CD14-positive monocyte (primary cell): ENCODE results near the gene TMEM132E. TPM values are rescaled to one million over a fixed set of nuclear protein-coding genes. Genes with fewer than 3 reads are reported as not detected.

Experiments used
- DNase-seq, 3 donors: peaks; one replicate each; pipeline ENCODE4 v3.0.0-alpha.2; 2011 to 2022
- H2AFZ ChIP-seq: 2 replicates; pipeline ENCODE4 v1.6.0; 2012; ENCODE audit warnings: mild to moderate bottlenecking, low read depth, low read length, inconsistent platforms; ENCODE audit not compliant: insufficient read depth, poor library complexity, severe bottlenecking
- H3K27ac ChIP-seq, 2 donors: 1 replicate in 1 of 2; 2 replicates in 1 of 2; pipeline ENCODE4 v1.5.1; 2012 to 2013; ENCODE audit warnings: low read length in 2 of 2, control low read depth in 1 of 2, inconsistent platforms in 1 of 2, low read depth in 1 of 2, mild to moderate bottlenecking in 1 of 2
- H3K27me3 ChIP-seq, 2 donors: one replicate each; pipeline versions ENCODE4 v1.6.0 to v1.6.1; 2011 to 2013; ENCODE audit warnings: low read length in 2 of 2; ENCODE audit not compliant: control insufficient read depth in 2 of 2, insufficient read depth in 2 of 2
- H3K36me3 ChIP-seq, 2 donors: replicated peaks in 1 of 2; 1 replicate in 1 of 2; 2 replicates in 1 of 2; pipeline versions ENCODE4 v1.5.1 to v1.6.1; 2012 to 2013; ENCODE audit warnings: low read length in 2 of 2, control low read depth in 1 of 2, inconsistent platforms in 1 of 2, mild to moderate bottlenecking in 1 of 2; ENCODE audit not compliant: insufficient read depth in 2 of 2, control insufficient read depth in 1 of 2
- H3K4me1 ChIP-seq, 2 donors: 1 replicate in 1 of 2; 2 replicates in 1 of 2; pipeline versions ENCODE4 v1.5.1 to v1.6.1; 2012 to 2013; ENCODE audit warnings: low read length in 2 of 2, control low read depth in 1 of 2, inconsistent platforms in 1 of 2, mild to moderate bottlenecking in 1 of 2, moderate library complexity in 1 of 2; ENCODE audit not compliant: insufficient read depth in 2 of 2, control insufficient read depth in 1 of 2
- H3K4me2 ChIP-seq: replicated peaks from 2 replicates; pipeline ENCODE3; 2012; ENCODE audit warnings: low read length, moderate library complexity, mild to moderate bottlenecking; ENCODE audit not compliant: poor library complexity, severe bottlenecking; ENCODE audit errors: extremely low read depth
- H3K4me3 ChIP-seq, 3 experiments: fragments of 200-600 bp in 1 of 3; sonication (generic) in 1 of 3; replicated peaks in 1 of 3; 1 replicate in 2 of 3; 2 replicates in 1 of 3; pipeline ENCODE4 v1.5.1; 2011 to 2013; ENCODE audit warnings: low read length in 3 of 3, mild to moderate bottlenecking in 3 of 3, control low read depth in 2 of 3, low read depth in 2 of 3, inconsistent platforms in 1 of 3, moderate library complexity in 1 of 3
- H3K79me2 ChIP-seq: 2 replicates; pipeline ENCODE4 v1.6.0; 2012; ENCODE audit warnings: mild to moderate bottlenecking, control low read depth, inconsistent platforms, low read length, moderate library complexity; ENCODE audit not compliant: insufficient read depth
- H3K9ac ChIP-seq: 2 replicates; pipeline ENCODE4 v1.6.0; 2017; ENCODE audit warnings: low read length, mild to moderate bottlenecking; ENCODE audit not compliant: insufficient read depth, poor library complexity, severe bottlenecking
- H3K9me3 ChIP-seq, 2 donors: replicated peaks in 1 of 2; 1 replicate in 1 of 2; 2 replicates in 1 of 2; pipeline versions ENCODE4 v1.5.1 to v1.6.1; 2012 to 2013; ENCODE audit warnings: low read length in 2 of 2, control low read depth in 1 of 2; ENCODE audit not compliant: control insufficient read depth in 1 of 2, insufficient read depth in 1 of 2
- H4K20me1 ChIP-seq: 2 replicates; pipeline ENCODE4 v1.6.0; 2012; ENCODE audit warnings: mild to moderate bottlenecking, low read length, control low read depth, moderate library complexity; ENCODE audit not compliant: insufficient read depth
- H3K27ac Mint-ChIP-seq, 7 donors: one replicate each; pipeline ENCODE4 v1.8.0; 2020; ENCODE audit warnings: mild to moderate bottlenecking in 7 of 7, mixed read lengths in 7 of 7, moderate library complexity in 6 of 7, inconsistent platforms in 2 of 7
- H3K27me3 Mint-ChIP-seq, 3 donors: one replicate each; pipeline ENCODE4 v1.8.0; 2021 to 2022; ENCODE audit warnings: low read depth in 3 of 3, mild to moderate bottlenecking in 3 of 3, mixed read lengths in 3 of 3, moderate library complexity in 3 of 3, inconsistent platforms in 1 of 3
- H3K36me3 Mint-ChIP-seq, 2 donors: one replicate each; pipeline ENCODE4 v1.8.0; 2020; ENCODE audit warnings: mixed read lengths in 2 of 2, inconsistent platforms in 1 of 2, mild to moderate bottlenecking in 1 of 2
- H3K4me1 Mint-ChIP-seq: one replicate; pipeline ENCODE4 v1.8.0; 2020; ENCODE audit warnings: mild to moderate bottlenecking, mixed read lengths
- H3K4me3 Mint-ChIP-seq, 2 donors: one replicate each; pipeline ENCODE4 v1.8.0; 2020; ENCODE audit warnings: mild to moderate bottlenecking in 2 of 2, mixed read lengths in 2 of 2, moderate library complexity in 1 of 2
- H3K9me3 Mint-ChIP-seq, 7 donors: one replicate each; pipeline ENCODE4 v1.8.0; 2020 to 2022; ENCODE audit warnings: mixed read lengths in 7 of 7, mild to moderate bottlenecking in 6 of 7, moderate library complexity in 6 of 7, inconsistent platforms in 2 of 7
- WGBS: methylation state at CpG from one replicate; pipeline ENCODE4 v1.1.5; 2013; ENCODE audit warnings: missing lambda C conversion rate; ENCODE audit not compliant: insufficient coverage; 5-methylcytosine and 5-hydroxymethylcytosine counted together
- intact Hi-C, 2 donors: fragments of 100-400 bp; cut with micrococcal nuclease; formaldehyde crosslinking; loops; one replicate each; pipeline versions ENCODE4 v1.15.0 to v1.15.1; 2023
- polyA plus RNA-seq, 3 donors: library from polyadenylated mRNA; depleted of rRNA in 1 of 3; unstranded in 2 of 3; stranded (reverse) in 1 of 3; fragments of 300-500 nt in 2 of 3; fragments of >200 nt in 1 of 3; fragmentation: Illumina TruSeq in 2 of 3; gene quantifications; 1 replicate in 2 of 3; 2 replicates in 1 of 3; pipeline ENCODE4 v1.2.3, GENCODE V29; 2012 to 2021
- TF ChIP-seq, protein P1 (sequence below): fragments of 200-600 bp; IDR thresholded peaks from one replicate; pipeline ENCODE4 v1.8.0; 2022; ENCODE audit warnings: antibody characterized with exemption, mild to moderate bottlenecking

The TMEM132E gene
- polyA plus RNA-seq, 3 donors, result not detected

- Histone ChIP-seq H3K4me2 (no peak overlapping the region), H3K36me3 (no peaks in the 10 kb centered on the region), H3K27me3 (peaks cover 0 to 4% of the 10 kb centered on the region in 2 donors), H4K20me1 (no peaks in the 10 kb centered on the region), H3K9me3 (no peaks in the 10 kb centered on the region), H2AFZ (no peak overlapping the region), H3K79me2 (no peaks in the 10 kb centered on the region), H3K27ac (no peak overlapping the region), H3K9ac (no peak overlapping the region), H3K4me1 (no peaks in the 10 kb centered on the region), H3K4me3 (no peak overlapping the region)
- intact Hi-C loops, result no loop called here
- H3K4me1 Mint-ChIP-seq, result no peaks in the 10 kb centered on the region
- no peak overlapping the region for H3K27ac Mint-ChIP-seq
- no peaks in the 10 kb centered on the region for H3K36me3 Mint-ChIP-seq
- no peak overlapping the region for H3K4me3 Mint-ChIP-seq
- no peak for DNase-seq
- no peaks in the 10 kb centered on the region for H3K9me3 Mint-ChIP-seq
- 88% methylated on average over 2 of the region's 2 CpGs for WGBS
- TF ChIP-seq, protein P1, sequence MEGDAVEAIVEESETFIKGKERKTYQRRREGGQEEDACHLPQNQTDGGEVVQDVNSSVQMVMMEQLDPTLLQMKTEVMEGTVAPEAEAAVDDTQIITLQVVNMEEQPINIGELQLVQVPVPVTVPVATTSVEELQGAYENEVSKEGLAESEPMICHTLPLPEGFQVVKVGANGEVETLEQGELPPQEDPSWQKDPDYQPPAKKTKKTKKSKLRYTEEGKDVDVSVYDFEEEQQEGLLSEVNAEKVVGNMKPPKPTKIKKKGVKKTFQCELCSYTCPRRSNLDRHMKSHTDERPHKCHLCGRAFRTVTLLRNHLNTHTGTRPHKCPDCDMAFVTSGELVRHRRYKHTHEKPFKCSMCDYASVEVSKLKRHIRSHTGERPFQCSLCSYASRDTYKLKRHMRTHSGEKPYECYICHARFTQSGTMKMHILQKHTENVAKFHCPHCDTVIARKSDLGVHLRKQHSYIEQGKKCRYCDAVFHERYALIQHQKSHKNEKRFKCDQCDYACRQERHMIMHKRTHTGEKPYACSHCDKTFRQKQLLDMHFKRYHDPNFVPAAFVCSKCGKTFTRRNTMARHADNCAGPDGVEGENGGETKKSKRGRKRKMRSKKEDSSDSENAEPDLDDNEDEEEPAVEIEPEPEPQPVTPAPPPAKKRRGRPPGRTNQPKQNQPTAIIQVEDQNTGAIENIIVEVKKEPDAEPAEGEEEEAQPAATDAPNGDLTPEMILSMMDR, result no peak
- peaks cover 6 to 10% (median 7%) of the 10 kb centered on the region in 3 donors for H3K27me3 Mint-ChIP-seq
These were observed 22.5 kb upstream of the TMEM132E start for GRCh38 chr17:34556931-34557330.

DNA sequence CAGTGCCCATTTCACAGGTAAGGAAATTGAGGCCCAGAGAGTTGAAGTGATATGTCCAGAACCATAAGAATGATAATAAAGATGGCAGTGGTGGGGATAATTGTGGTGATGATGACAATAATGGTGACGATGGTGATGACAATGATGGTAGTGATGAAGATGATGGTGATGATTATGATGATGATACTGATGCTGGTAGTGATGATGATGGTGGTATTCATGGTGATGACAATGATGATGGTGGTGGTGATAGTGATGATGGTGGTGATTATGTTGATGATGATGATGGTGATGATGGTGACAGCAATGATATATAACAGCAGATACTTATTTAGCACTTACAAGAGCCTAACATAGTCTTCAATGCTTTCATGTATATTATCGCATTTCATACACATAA, 18.1 kb upstream of the TMEM132E start:
- Histone ChIP-seq H3K79me2 (no peaks in the 10 kb centered on the region), H3K36me3 (no peaks in the 10 kb centered on the region), H3K27ac (no peak overlapping the region), H4K20me1 (no peaks in the 10 kb centered on the region), H3K4me1 (no peaks in the 10 kb centered on the region), H3K9ac (no peak overlapping the region), H2AFZ (no peak overlapping the region), H3K4me3 (no peak overlapping the region), H3K9me3 (no peaks in the 10 kb centered on the region), H3K27me3 (peaks cover 6% of the 10 kb centered on the region in 2 donors), H3K4me2 (no peak overlapping the region)
- H3K4me1 Mint-ChIP-seq, result no peaks in the 10 kb centered on the region
- WGBS, result 100% methylated on average over 1 of the region's 2 CpGs
- no peak for DNase-seq
- intact Hi-C loops, result loop anchor here in 1 of 2 donors (2.0 kb wide), 1 partner anchor 31 kb away; no protein-coding TSS in a partner anchor
- TF ChIP-seq, protein P1, result no peak
- H3K4me3 Mint-ChIP-seq, result peak overlapping the region in 1 of 2 donors; percentile 36
- peaks cover 9 to 11% (median 11%) of the 10 kb centered on the region in 3 donors for H3K27me3 Mint-ChIP-seq
- H3K27ac Mint-ChIP-seq, result no peak overlapping the region
- H3K9me3 Mint-ChIP-seq, result no peaks in the 10 kb centered on the region
- no peaks in the 10 kb centered on the region for H3K36me3 Mint-ChIP-seq
